Measurements from ENCODE around the gene CALML6. TPM values are rescaled to one million over a fixed set of nuclear protein-coding genes. Genes with fewer than 3 reads are reported as not detected.

CALML6 gene
- polyA plus RNA-seq, 3 donors, result 0.24 TPM; not detected in 2

- Histone ChIP-seq H3K4me1 (ENCODE audit: control insufficient read depth in 1 of 2, insufficient read depth in 2 of 2, low read length in 2 of 2) (peaks cover 13 to 17% of the 10 kb centered on the region in 2 donors), H3K9me3 (replicated peaks in 1 of 2; ENCODE audit: control insufficient read depth in 1 of 2, insufficient read depth in 1 of 2, low read length in 2 of 2) (no peaks in the 10 kb centered on the region), H3K27ac (ENCODE audit: low read depth in 1 of 2, low read length in 2 of 2) (peak overlapping the region in 1 of 2 donors; percentile 72), H3K4me3 (replicated peaks in 1 of 3; ENCODE audit: low read depth in 2 of 3, low read length in 3 of 3) (peak overlapping the region; percentile 46 to 75 (median 65)), H3K9ac (ENCODE audit: insufficient read depth, low read length, poor library complexity, severe bottlenecking) (peak overlapping the region; percentile 72), H4K20me1 (ENCODE audit: insufficient read depth, low read length) (peaks cover 6% of the 10 kb centered on the region), H3K4me2 (replicated peaks; ENCODE audit: extremely low read depth, low read length, poor library complexity, severe bottlenecking) (peak overlapping the region; percentile 82), H3K27me3 (ENCODE audit: control insufficient read depth in 2 of 2, insufficient read depth in 2 of 2, low read length in 2 of 2) (peaks cover 0 to 5% of the 10 kb centered on the region in 2 donors), H2AFZ (ENCODE audit: insufficient read depth, low read depth, low read length, poor library complexity, severe bottlenecking) (peak overlapping the region; percentile 92), H3K79me2 (ENCODE audit: insufficient read depth, low read length) (no peaks in the 10 kb centered on the region), H3K36me3 (replicated peaks in 1 of 2; ENCODE audit: control insufficient read depth in 1 of 2, insufficient read depth in 2 of 2, low read length in 2 of 2) (no peaks in the 10 kb centered on the region)
- peaks cover 3 to 9% (median 7%) of the 10 kb centered on the region in 3 donors for H3K27me3 Mint-ChIP-seq (ENCODE audit: low read depth in 3 of 3)
- DNase-seq, result peak in 1 of 3 donors; percentile 33
- H3K27ac Mint-ChIP-seq, result peak overlapping the region in 3 of 7 donors; percentile 26 to 80 (median 72)
- 6% methylated on average over 21 of the region's 21 CpGs for WGBS (ENCODE audit: insufficient coverage)
- peaks cover 14% of the 10 kb centered on the region for H3K4me1 Mint-ChIP-seq
- peak overlapping the region; percentile 71 to 75 for H3K4me3 Mint-ChIP-seq
- TF ChIP-seq CTCF (IDR thresholded peaks at IDR 0.05), result no peak
- intact Hi-C loops (cut with micrococcal nuclease), result loop anchor here (5.0 kb wide), 3 partner anchors 51 to 146 kb away; no protein-coding TSS in a partner anchor
- peaks cover 0 to 1% (median 0%) of the 10 kb centered on the region in 7 donors for H3K9me3 Mint-ChIP-seq
- no peaks in the 10 kb centered on the region for H3K36me3 Mint-ChIP-seq
Observed at GRCh38 chr1:1908506-1908791, 6.6 kb upstream of the CALML6 start.

- H3K27me3 ChIP-seq (ENCODE audit: control insufficient read depth in 2 of 2, insufficient read depth in 2 of 2, low read length in 2 of 2), result peaks cover 0 to 5% of the 10 kb centered on the region in 2 donors
- no peak for TF ChIP-seq CTCF (IDR thresholded peaks at IDR 0.05)
- H3K9me3 ChIP-seq (replicated peaks in 1 of 2; ENCODE audit: control insufficient read depth in 1 of 2, insufficient read depth in 1 of 2, low read length in 2 of 2), result no peaks in the 10 kb centered on the region
- peak overlapping the region in 1 of 3 experiments; percentile 75 for H3K4me3 ChIP-seq (replicated peaks in 1 of 3; ENCODE audit: low read depth in 2 of 3, low read length in 3 of 3)
- peaks cover 6% of the 10 kb centered on the region for H4K20me1 ChIP-seq (ENCODE audit: insufficient read depth, low read length)
- H2AFZ ChIP-seq (ENCODE audit: insufficient read depth, low read depth, low read length, poor library complexity, severe bottlenecking), result peak overlapping the region; percentile 86
- Mint-ChIP-seq H3K9me3 (peaks cover 0 to 2% (median 0%) of the 10 kb centered on the region in 7 donors), H3K27me3 (ENCODE audit: low read depth in 3 of 3) (peaks cover 3 to 11% (median 10%) of the 10 kb centered on the region in 3 donors), H3K4me3 (peak overlapping the region; percentile 78 to 83), H3K36me3 (no peaks in the 10 kb centered on the region), H3K4me1 (peaks cover 14% of the 10 kb centered on the region), H3K27ac (peak overlapping the region in 4 of 7 donors; percentile 4 to 84 (median 64))
- H3K4me1 ChIP-seq (ENCODE audit: control insufficient read depth in 1 of 2, insufficient read depth in 2 of 2, low read length in 2 of 2), result peaks cover 13 to 17% of the 10 kb centered on the region in 2 donors
- no peaks in the 10 kb centered on the region for H3K79me2 ChIP-seq (ENCODE audit: insufficient read depth, low read length)
- no peak overlapping the region for H3K27ac ChIP-seq (ENCODE audit: low read depth in 1 of 2, low read length in 2 of 2)
- no peaks in the 10 kb centered on the region for H3K36me3 ChIP-seq (replicated peaks in 1 of 2; ENCODE audit: control insufficient read depth in 1 of 2, insufficient read depth in 2 of 2, low read length in 2 of 2)
- intact Hi-C loops (cut with micrococcal nuclease), result loop anchor here in 1 of 2 donors (10.0 kb wide), 1 partner anchor 225 kb away; no protein-coding TSS in a partner anchor
- no CpG with 5 or more reads among the region's 6 CpGs for WGBS (ENCODE audit: insufficient coverage)
- H3K4me2 ChIP-seq (replicated peaks; ENCODE audit: extremely low read depth, low read length, poor library complexity, severe bottlenecking), result peak overlapping the region; percentile 67
- DNase-seq, result no peak
- no peak overlapping the region for H3K9ac ChIP-seq (ENCODE audit: insufficient read depth, low read length, poor library complexity, severe bottlenecking)
Observed at GRCh38 chr1:1910033-1910465, 5.0 kb upstream of the CALML6 start.

All from CD14-positive monocyte (primary cell).